ENCODE results near the gene FCGBP. TPM values are rescaled to one million over a fixed set of nuclear protein-coding genes. Genes with fewer than 3 reads are reported as not detected.
"Not testable (repeated sequence)": the region's sequence is repeated elsewhere in the genome, so short reads cannot be mapped to it uniquely, and the experiment has no call there.

FCGBP gene
- total RNA-seq, 1 donor from 2014 or later: 3.1 TPM

GRCh38 chr19:39916851-39917396 lies 17.5 kb downstream of the FCGBP start:
- DNase-seq: no peak

- DNase-seq: no peak
Measured at GRCh38 chr19:39916236-39916635, 18.2 kb downstream of the FCGBP start.

GRCh38 chr19:39915848-39916215 lies 18.6 kb downstream of the FCGBP start:
- DNase-seq: no peak

- no peak for DNase-seq
Measured at GRCh38 chr19:39915101-39915847, 19.2 kb downstream of the FCGBP start.

- no peak for DNase-seq
Measured at GRCh38 chr19:39913682-39914333, 20.6 kb downstream of the FCGBP start.

- no peak for DNase-seq
Measured at GRCh38 chr19:39908803-39909202, 25.6 kb downstream of the FCGBP start.

GRCh38 chr19:39906820-39907611 lies 27.4 kb downstream of the FCGBP start:
- DNase-seq: no peak

- no peak for DNase-seq
Measured at GRCh38 chr19:39906283-39906682, 28.2 kb downstream of the FCGBP start.

- not testable (repeated sequence) for DNase-seq
Measured at GRCh38 chr19:39903486-39904091, 30.8 kb downstream of the FCGBP start.

- DNase-seq: not testable (repeated sequence)
Measured at GRCh38 chr19:39902326-39902725, 32.1 kb downstream of the FCGBP start.

GRCh38 chr19:39901681-39902080 lies 32.8 kb downstream of the FCGBP start:
- not testable (repeated sequence) for DNase-seq

- not testable (repeated sequence) for DNase-seq
Measured at GRCh38 chr19:39898858-39899257, 35.6 kb downstream of the FCGBP start.

GRCh38 chr19:39897511-39898245 lies 36.8 kb downstream of the FCGBP start:
- DNase-seq: not testable (repeated sequence)

- not testable (repeated sequence) for DNase-seq
Measured at GRCh38 chr19:39895096-39895495, 39.3 kb downstream of the FCGBP start.

- DNase-seq: not testable (repeated sequence)
Measured at GRCh38 chr19:39894236-39894606, 40.2 kb downstream of the FCGBP start.

GRCh38 chr19:39893366-39894235 lies 40.8 kb downstream of the FCGBP start:
- DNase-seq: not testable (repeated sequence)

GRCh38 chr19:39892506-39892902 lies 41.9 kb downstream of the FCGBP start:
- not testable (repeated sequence) for DNase-seq

GRCh38 chr19:39891660-39892505 lies 42.6 kb downstream of the FCGBP start:
- DNase-seq: not testable (repeated sequence)

- DNase-seq: no peak
Measured at GRCh38 chr19:39890755-39891551, 43.5 kb downstream of the FCGBP start.
